Gastroesophageal sphincter (tissue), 4 donors: ENCODE data around the gene FAM193A. TPM values are rescaled to one million over a fixed set of nuclear protein-coding genes. Genes with fewer than 3 reads are reported as not detected.

ENCODE experiments used
- ATAC-seq: fragments of 150-250 bp; one replicate; pipeline ENCODE4 v1.9.1; 2016; ENCODE audit warnings: mild to moderate bottlenecking, moderate library complexity
- H3K27ac ChIP-seq, 4 donors: fragments of 200-600 bp; sonication (generic) in 3 of 4; 1 replicate in 3 of 4; 2 replicates in 1 of 4; pipeline ENCODE4 v1.5.1; 2016 to 2019
- H3K27me3 ChIP-seq: fragments of 200-600 bp; sonication (generic); one replicate; pipeline ENCODE4 v1.5.1; 2019
- H3K36me3 ChIP-seq, 2 donors: fragments of 200-600 bp; sonication (generic); one replicate each; pipeline ENCODE4 v1.5.1; 2019; ENCODE audit warnings: control low read depth in 1 of 2
- H3K4me1 ChIP-seq, 3 donors: fragments of 200-600 bp; sonication (generic); 1 replicate in 2 of 3; 2 replicates in 1 of 3; pipeline ENCODE4 v1.5.1; 2016 to 2019; ENCODE audit warnings: control low read depth in 2 of 3
- H3K4me3 ChIP-seq, 2 donors: fragments of 200-600 bp; sonication (generic); one replicate each; pipeline ENCODE4 v1.5.1; 2019; ENCODE audit warnings: mild to moderate bottlenecking in 1 of 2, moderate library complexity in 1 of 2
- H3K9me3 ChIP-seq, 3 donors: fragments of 200-600 bp; sonication (generic); one replicate each; pipeline ENCODE4 v1.5.1; 2017 to 2019; ENCODE audit warnings: control low read depth in 2 of 3
- EP300 ChIP-seq: sonication (generic); formaldehyde crosslinking; IDR thresholded peaks from one replicate; pipeline ENCODE4 v1.6.1; 2017; ENCODE audit warnings: antibody characterized with exemption, mild to moderate bottlenecking
- POLR2A ChIP-seq, 2 donors: fragments of 450-650 bp; IDR thresholded peaks; one replicate each; pipeline ENCODE4 v1.6.1; 2017; ENCODE audit warnings: antibody characterized with exemption in 2 of 2, mild to moderate bottlenecking in 2 of 2, moderate library complexity in 1 of 2
- POLR2AphosphoS5 ChIP-seq: sonication (generic); formaldehyde crosslinking; IDR thresholded peaks from one replicate; pipeline ENCODE4 v1.6.1; 2017; ENCODE audit warnings: antibody characterized with exemption
- WGBS, 2 donors: methylation state at CpG; one replicate each; pipeline ENCODE4 v1.1.5; 2018; ENCODE audit warnings: low coverage in 1 of 2; 5-methylcytosine and 5-hydroxymethylcytosine counted together
- total RNA-seq, 4 donors: library from RNA; depleted of rRNA; stranded (reverse); fragments of >200 nt; gene quantifications; one replicate each; pipeline ENCODE4 v1.1.0, GENCODE V29; 2016
- TF ChIP-seq, protein P1 (sequence below), 4 experiments: fragments of 200-600 bp in 2 of 4; fragments of 450-650 bp in 2 of 4; sonication (generic) in 1 of 4; IDR thresholded peaks; one replicate each; pipeline ENCODE4 v1.5.1; 2017 to 2019; ENCODE audit warnings: antibody characterized with exemption in 4 of 4, mild to moderate bottlenecking in 2 of 4, moderate library complexity in 2 of 4

Gene FAM193A
- total RNA-seq, 4 donors from 2014 or later = 24.5 to 35.6 (median 30.2) TPM

DNA sequence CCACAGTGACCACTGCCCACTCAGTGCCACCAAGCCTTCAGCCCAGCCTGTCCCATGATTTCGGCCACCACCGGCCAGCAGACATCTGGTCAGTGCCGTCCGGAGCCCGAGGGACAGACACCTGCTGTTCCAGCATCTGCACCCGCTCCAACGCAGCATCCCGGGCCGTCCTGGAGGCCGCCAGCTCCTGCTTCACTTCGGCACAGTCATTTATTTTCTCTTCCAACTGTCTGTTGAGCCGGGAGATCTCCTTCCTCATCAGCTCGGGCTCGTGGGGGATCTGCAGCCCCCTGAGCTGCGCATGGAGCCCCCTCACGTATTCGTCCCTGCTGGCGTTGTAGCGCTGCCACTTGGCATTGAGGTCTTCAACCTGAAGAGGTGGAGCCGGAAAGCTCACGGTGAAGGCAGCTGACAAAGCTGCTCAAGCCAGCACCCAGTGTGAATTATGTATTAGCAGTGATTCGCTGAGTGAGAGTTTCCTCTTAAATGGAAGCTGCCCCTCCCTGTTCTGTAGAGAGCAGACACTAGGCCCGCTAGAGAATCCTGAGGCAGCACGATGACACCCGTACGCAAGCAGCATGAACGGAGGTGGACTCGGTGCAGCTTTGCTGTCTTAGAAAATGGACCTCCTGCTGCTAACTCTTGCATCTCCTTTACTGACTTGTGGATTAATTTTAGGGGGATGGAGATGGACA lies 208.3 kb downstream of the FAM193A start:
- H3K4me3 ChIP-seq = no peak overlapping the region

DNA sequence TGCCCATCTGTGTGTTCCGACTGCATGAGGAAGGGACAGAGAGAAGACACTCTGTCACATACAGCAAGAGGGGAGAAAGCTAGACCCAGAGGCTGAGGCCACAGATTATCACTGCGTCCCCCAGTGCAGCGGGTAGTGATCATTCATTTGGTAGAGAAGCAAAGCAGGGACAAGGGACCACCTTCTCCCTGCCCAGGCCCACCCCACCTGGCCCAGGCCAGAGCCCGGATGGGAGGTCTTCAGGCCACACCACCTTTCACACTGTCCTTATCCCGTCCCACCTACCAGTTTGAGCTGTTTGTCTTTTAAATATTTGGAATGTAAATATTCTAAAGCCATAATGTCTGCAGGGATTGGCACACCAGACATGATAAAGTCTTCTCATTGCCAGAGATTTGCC lies 209.1 kb downstream of the FAM193A start:
- no peak for ATAC-seq
- H3K27ac ChIP-seq = peak overlapping the region in 3 of 4 donors; percentile 8 to 29 (median 10)

More for the DNA sequence above, 208.3 kb downstream of the FAM193A start:
- Histone ChIP-seq H3K27ac (no peak overlapping the region), H3K4me1 (peaks cover 0 to 17% (median 0%) of the 10 kb centered on the region in 3 donors), H3K36me3 (peaks cover 0 to 67% of the 10 kb centered on the region in 2 donors), H3K9me3 (no peaks in the 10 kb centered on the region), H3K27me3 (no peaks in the 10 kb centered on the region)
- TF ChIP-seq POLR2A (IDR thresholded peaks at IDR 0.05) = no peak
- no peak for TF ChIP-seq POLR2AphosphoS5
- no peak for TF ChIP-seq EP300
- TF ChIP-seq, protein P1, sequence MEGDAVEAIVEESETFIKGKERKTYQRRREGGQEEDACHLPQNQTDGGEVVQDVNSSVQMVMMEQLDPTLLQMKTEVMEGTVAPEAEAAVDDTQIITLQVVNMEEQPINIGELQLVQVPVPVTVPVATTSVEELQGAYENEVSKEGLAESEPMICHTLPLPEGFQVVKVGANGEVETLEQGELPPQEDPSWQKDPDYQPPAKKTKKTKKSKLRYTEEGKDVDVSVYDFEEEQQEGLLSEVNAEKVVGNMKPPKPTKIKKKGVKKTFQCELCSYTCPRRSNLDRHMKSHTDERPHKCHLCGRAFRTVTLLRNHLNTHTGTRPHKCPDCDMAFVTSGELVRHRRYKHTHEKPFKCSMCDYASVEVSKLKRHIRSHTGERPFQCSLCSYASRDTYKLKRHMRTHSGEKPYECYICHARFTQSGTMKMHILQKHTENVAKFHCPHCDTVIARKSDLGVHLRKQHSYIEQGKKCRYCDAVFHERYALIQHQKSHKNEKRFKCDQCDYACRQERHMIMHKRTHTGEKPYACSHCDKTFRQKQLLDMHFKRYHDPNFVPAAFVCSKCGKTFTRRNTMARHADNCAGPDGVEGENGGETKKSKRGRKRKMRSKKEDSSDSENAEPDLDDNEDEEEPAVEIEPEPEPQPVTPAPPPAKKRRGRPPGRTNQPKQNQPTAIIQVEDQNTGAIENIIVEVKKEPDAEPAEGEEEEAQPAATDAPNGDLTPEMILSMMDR (IDR thresholded peaks at IDR 0.05) = no peak
- 81 to 100% methylated on average over 6 to 7 of the region's 28 CpGs for WGBS, 2 donors
- no peak for ATAC-seq

DNA sequence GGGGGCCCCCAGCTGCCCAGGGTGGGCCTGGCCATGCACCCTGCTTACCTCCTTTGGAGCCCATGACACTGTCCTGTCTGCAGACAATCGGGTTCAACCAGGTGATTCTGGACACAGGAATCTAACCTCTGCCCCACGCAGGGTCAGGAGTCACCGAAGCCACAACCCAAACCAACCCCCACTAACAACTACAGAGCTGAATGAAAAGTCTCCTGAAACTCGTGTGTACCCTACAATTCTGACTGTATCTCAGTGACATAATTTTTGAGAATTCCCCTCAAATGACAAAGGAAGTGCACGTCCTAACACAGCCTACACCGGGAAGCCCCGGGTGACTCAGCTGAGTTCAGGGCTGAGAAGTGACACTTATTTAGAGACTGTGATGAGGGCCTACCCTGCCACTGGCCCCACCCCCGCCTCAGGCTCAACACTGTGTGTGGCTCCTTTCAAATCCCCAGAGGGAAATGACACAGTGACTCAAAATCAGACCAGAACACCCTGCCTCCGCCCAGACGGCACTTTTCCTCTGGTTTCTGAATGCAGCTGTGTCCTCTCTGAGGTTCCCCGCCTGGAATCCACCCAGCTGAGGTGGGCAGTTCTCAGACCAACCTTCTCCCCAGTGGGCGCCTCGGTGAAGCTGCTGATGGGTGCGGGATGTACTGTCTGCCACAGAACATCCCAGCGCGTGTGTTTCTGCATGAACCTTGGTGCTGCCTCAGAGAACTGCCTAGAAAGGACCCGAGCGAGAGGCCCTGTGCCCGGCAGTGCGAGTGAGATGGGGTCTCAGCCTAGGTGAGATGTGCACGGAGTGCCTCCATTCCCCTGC lies 209.7 kb downstream of the FAM193A start:
- WGBS, 2 donors = 56 to 68% methylated on average over 8 to 10 of the region's 21 CpGs
- H3K36me3 ChIP-seq = peaks cover 0 to 66% of the 10 kb centered on the region in 2 donors

More for the DNA sequence above, 209.1 kb downstream of the FAM193A start:
- 79 to 83% methylated on average over 2 to 5 of the region's 5 CpGs for WGBS, 2 donors
- H3K9me3 ChIP-seq = no peaks in the 10 kb centered on the region
- H3K36me3 ChIP-seq = peaks cover 0 to 67% of the 10 kb centered on the region in 2 donors
- no peaks in the 10 kb centered on the region for H3K27me3 ChIP-seq
- H3K4me3 ChIP-seq = no peak overlapping the region
- no peak for TF ChIP-seq POLR2A (IDR thresholded peaks at IDR 0.05)
- TF ChIP-seq POLR2AphosphoS5 = no peak
- TF ChIP-seq, protein P1 (IDR thresholded peaks at IDR 0.05) = no peak
- TF ChIP-seq EP300 = no peak
- peaks cover 0 to 23% (median 0%) of the 10 kb centered on the region in 3 donors for H3K4me1 ChIP-seq

DNA sequence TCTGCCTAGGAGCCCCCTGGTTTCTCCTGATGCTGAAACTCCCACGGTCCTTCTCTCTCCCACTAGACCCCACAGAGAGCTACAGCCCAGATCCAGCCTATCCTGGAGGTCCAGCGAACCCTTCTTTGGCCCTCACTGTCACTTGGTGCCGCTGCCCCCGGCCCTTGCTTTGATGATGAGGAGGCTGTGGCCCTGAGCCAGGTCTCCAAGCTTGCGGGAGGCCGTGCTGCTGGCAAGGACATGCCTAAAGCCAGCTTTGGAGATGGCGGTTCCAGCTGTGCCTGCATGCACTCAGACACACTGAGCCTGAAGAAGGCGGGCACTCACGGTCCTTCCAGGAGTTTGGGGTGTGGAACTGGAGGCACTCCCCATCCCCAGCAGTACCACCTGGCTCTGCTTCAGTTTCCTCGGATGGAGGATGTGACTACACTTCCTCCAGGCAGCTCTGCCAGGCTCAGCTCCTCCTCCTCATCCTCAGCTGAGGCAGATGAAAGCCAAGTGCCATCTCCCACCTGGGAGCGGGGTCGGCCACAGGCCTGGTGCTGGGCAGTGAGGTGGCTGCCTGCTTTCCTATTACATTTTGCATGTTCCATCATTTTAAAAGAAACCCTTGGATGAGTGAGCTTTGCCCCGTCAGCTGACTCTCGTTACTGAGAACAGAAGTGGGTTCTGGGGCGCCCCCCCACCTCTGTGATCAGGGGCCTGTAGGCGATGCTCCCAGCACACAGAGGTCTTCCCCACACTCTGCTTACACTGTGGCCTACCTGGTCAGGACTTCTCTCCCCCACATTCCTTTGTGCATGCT lies 210.6 kb downstream of the FAM193A start:
- Histone ChIP-seq H3K4me3 (no peak overlapping the region), H3K4me1 (peaks cover 0 to 38% (median 9%) of the 10 kb centered on the region in 3 donors), H3K27me3 (no peaks in the 10 kb centered on the region), H3K36me3 (peaks cover 0 to 57% of the 10 kb centered on the region in 2 donors), H3K27ac (peak overlapping the region in 3 of 4 donors; percentile 11 to 29 (median 29)), H3K9me3 (no peaks in the 10 kb centered on the region)
- no peak for ATAC-seq
- WGBS, 2 donors = 77 to 80% methylated on average over 3 to 5 of the region's 16 CpGs
- TF ChIP-seq POLR2A (IDR thresholded peaks at IDR 0.05) (no peak), POLR2AphosphoS5 (no peak), EP300 (no peak)

More for the DNA sequence above, 209.7 kb downstream of the FAM193A start:
- TF ChIP-seq POLR2A (IDR thresholded peaks at IDR 0.05) (no peak), POLR2AphosphoS5 (peak; percentile 26)
- peak overlapping the region in 3 of 4 donors; percentile 11 to 29 (median 29) for H3K27ac ChIP-seq
- H3K9me3 ChIP-seq = no peaks in the 10 kb centered on the region
- H3K4me3 ChIP-seq = no peak overlapping the region
- no peaks in the 10 kb centered on the region for H3K27me3 ChIP-seq
- H3K4me1 ChIP-seq = peaks cover 0 to 30% (median 5%) of the 10 kb centered on the region in 3 donors
- ATAC-seq = no peak

DNA sequence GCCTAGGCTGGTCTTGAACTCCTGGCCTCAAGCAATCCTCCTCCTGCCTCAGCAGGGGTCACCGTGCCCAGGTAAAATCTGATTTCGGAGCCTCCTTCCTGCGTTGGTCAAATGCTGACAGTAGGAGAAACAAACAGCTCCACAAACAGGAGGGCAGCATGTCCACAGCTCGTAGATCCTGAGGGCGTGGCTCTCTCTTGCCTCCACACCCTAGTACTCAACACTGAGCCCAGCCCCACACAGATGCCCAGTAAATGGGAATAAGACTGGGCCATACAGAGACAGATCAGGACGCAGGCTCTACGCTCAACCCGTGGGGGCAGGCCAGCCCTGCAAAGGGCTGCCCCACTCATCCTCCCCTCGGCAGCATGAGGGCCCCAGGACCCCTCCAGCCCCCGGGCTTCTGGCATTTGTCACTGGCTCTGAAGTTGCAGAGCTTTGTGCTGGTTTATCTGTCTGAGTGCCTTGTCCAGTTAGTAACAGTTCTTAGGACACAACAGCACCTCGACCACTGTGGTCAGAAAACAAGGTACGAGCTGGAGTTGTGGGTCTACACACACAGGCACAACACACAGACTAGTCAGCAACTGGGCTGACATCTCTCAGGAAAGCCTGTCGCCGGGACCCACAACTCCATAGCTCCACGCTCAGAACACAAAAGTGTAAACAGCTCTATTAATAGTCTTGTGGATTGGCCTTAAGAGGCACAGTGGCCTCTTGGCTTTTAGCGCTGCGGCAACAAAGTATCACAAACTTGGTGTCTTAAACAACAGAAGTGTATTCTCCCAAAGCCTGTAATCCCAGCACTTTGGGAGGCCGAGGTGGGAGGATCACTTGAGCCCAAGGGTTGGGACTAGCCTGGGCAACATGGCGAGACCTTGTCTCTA lies 214.5 kb downstream of the FAM193A start:
- no peaks in the 10 kb centered on the region for H3K9me3 ChIP-seq
- TF ChIP-seq, protein P1 (IDR thresholded peaks at IDR 0.05) = no peak
- no peak for TF ChIP-seq POLR2A (IDR thresholded peaks at IDR 0.05)
- peaks cover 0 to 30% of the 10 kb centered on the region in 2 donors for H3K36me3 ChIP-seq
- peak overlapping the region in 3 of 4 donors; percentile 20 to 46 (median 27) for H3K27ac ChIP-seq
- peaks cover 0 to 66% (median 14%) of the 10 kb centered on the region in 3 donors for H3K4me1 ChIP-seq
- no peak overlapping the region for H3K4me3 ChIP-seq
- WGBS, 2 donors = 51 to 67% methylated on average over 4 to 8 of the region's 19 CpGs
- no peak for ATAC-seq
- H3K27me3 ChIP-seq = no peaks in the 10 kb centered on the region
